ENCODE results near the gene GLIS1.

GRCh38 chr1:53747841-53748240 is 8.9 kb upstream of the GLIS1 start:
- no peak for TF ChIP-seq CTCF (IDR thresholded peaks at IDR 0.05 in 2 of 3, conservative IDR thresholded peaks at IDR 0.05 in 1 of 3; ENCODE audit: borderline replicate concordance in 1 of 3, insufficient read depth in 1 of 3, low read depth in 2 of 3, low read length in 2 of 3)
- TF ChIP-seq POLR2A (IDR thresholded peaks at IDR 0.05; ENCODE audit: borderline replicate concordance, extremely low read depth, insufficient read depth, insufficient read length): no peak
- TF ChIP-seq ATF3 (IDR thresholded peaks at IDR 0.05): no peak
- no peak for TF ChIP-seq REST (IDR thresholded peaks at IDR 0.05; ENCODE audit: low read depth)
- no peak for TF ChIP-seq CEBPB (IDR thresholded peaks at IDR 0.05; ENCODE audit: low read depth)
- no peak for TF ChIP-seq EZH2 (IDR thresholded peaks at IDR 0.05)
- no peak for TF ChIP-seq MAX (IDR thresholded peaks at IDR 0.05)
- no peak for TF ChIP-seq SP1 (IDR thresholded peaks at IDR 0.05; ENCODE audit: low read depth)
- no peak for TF ChIP-seq YY1 (IDR thresholded peaks at IDR 0.05; ENCODE audit: extremely low read depth, insufficient replicate concordance, low read depth, low read length)
